CD4-positive, alpha-beta T cell treated with Interleukin-15 for 4 hours (primary cell): Measurements from ENCODE around the gene GPR153.

Source experiments
- DNase-seq: peaks from one replicate; pipeline ENCODE4 v3.0.0-alpha.2; 2020; ENCODE audit warnings: low spot score

GPR153 gene

DNA sequence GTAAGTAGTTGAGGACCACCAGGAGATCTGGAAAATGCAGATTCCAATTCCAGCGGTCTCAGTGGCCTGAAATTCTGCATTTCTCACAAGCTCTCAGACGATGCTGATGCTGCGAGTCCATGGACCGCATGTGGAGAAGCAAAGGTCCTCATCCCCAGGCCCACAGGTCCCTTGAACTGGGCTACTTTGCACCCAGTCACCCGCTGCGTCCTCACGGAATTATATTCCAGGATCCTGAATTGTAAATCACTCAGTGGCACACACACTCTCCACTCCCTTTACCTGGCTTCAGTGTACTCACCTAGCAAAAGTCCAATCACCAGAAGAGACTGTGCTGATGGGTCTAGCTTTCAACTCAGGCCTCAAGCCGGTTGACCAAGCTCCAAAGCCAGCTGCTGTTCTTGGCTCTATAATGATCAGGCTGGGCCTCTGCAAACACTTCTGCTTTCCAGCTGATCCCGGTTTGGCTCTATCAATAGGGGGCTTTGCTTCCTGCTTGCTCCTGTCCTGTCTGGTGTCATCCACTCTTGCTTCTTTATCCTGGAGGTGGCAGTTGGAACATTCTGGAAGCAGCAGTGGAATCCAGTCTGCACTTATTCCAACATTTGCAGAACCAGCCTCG is 60.6 kb downstream of the GPR153 start:
- no peak for DNase-seq

DNA sequence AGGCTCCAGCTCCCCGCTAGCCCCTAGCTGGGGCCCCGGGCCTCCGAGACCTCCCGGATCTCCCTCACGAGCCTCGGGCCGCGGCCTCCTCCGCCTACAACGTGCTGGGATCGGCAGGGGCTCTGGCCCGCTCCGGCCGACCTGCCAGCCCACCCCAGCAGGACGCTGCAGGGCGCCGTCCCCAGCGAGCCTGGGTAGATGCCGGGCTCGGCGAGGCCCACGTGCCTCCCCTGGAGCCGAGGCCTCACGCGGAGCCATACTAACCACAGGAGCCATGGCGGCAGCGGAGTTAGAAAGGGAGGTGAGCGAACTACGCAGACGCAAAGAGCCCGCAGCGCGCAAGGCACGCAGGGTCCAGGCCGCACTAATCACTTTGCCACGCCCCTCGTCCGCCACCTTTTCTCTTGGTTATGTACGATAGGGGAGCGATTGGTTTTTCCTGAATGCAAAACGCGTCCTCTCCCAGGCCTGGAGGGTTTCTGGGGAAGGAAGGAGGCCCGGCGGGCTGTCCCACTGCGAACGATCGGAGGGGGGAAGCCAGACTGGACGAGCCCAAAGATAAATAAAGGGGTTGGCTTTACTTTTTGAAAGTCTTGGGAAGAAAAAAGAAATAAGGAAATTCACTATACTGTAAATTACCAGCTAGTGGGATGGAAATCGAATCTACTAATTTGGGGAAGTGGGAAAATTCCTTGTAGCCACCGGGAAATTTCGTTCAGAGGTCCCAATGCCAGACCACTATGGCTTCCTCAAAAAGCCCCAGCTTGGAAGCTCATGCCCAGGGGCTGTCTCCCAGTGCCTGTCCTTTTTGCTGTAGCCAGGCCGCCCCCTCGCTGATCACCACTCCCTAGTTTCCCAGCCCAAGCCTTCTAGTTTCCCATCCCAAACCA is 61.4 kb downstream of the GPR153 start, which contains the start of gene RPL22:
Gene RPL22 (minus strand): TSS at position 298 of the 890 bp plus-strand sequence. CDS start 22 bp downstream, at position 276.
- peak; percentile 98 for DNase-seq

DNA sequence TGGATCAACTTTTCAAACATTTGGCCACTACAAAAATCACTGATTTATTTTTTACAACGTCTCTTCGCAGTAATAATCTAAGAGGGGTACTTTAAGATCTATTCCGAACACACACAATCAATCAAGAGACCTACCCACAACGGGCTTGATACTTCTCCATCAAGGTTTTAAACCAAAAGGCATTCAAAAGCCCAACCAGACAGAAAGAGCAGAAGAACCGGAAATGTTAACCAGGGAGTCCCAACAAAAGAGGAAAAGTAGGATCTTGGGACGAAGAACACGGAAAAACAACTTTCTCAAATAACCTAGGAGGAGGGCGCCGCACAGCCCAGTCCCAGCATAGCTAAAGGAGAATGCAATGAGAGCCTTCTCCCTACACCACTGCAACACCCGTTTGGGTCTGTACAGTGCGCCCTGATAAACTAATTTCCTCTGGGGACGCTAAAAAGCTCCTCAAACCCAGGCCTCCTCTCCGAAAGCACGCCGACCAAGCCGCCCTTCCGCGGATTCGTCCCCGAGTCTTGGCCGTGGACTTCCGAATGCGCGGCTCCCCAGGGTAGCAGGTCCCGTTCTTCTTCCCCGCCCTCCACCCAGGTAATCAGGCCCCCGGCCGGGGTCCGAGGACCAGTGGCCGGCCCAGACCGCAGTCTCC is 62.1 kb downstream of the GPR153 start:
- no peak for DNase-seq

DNA sequence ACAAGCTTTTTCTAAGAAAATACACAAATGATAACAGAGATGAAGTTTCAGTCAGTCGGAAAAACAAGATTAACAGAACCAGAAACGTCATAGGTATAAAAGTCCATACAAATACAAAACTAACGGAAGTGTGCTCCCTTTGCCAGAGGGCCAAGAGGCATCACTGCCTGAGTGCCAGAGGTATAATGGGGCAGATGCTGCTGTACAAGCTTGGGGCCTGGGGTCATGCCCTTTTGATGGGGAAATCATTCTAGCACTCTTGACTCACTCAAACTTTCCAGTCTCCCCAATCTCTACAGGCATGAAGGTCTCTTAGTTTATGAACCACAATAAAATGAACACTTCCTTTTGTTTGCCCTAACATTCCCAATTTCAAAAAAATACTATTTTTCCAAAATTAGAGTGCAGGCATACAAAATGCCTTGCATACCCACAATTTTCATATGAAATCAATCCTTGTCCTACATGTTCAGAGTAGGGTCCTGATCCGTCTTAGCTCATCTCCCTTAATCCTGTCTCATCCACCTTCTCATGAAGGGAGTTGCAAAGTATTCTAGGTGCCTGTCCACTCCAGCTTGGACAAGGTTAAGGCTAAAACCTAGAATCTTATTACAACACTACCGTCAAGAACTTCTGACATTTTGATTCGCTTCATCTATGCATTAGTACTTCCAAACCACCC is 63.0 kb downstream of the GPR153 start:
- no peak for DNase-seq
